Spinal cord (tissue), 10 donors: ENCODE measurements around the gene STX18. TPM values are rescaled to one million over a fixed set of nuclear protein-coding genes. Genes with fewer than 3 reads are reported as not detected.

Experiments used
- DNase-seq, 6 donors: peaks; one replicate each; pipeline versions ENCODE4 v3.0.0 to v3.0.0-alpha.2; 2013 to 2015; ENCODE audit warnings: low spot score in 6 of 6, low read depth in 4 of 6
- H3K27ac ChIP-seq: one replicate; pipeline ENCODE4 v1.5.1; 2013; ENCODE audit warnings: low read depth, low read length, control low read depth
- H3K27me3 ChIP-seq: one replicate; pipeline ENCODE4 v1.6.1; 2013; ENCODE audit warnings: low read length; ENCODE audit not compliant: control insufficient read depth, insufficient read depth
- H3K36me3 ChIP-seq: one replicate; pipeline ENCODE4 v1.6.1; 2013; ENCODE audit warnings: low read length; ENCODE audit not compliant: control insufficient read depth, insufficient read depth
- H3K4me1 ChIP-seq: one replicate; pipeline ENCODE4 v1.6.1; 2013; ENCODE audit warnings: low read length; ENCODE audit not compliant: control insufficient read depth, insufficient read depth
- H3K4me3 ChIP-seq: one replicate; pipeline ENCODE4 v1.5.1; 2013; ENCODE audit warnings: low read depth, low read length, control low read depth
- H3K9me3 ChIP-seq: one replicate; pipeline ENCODE4 v1.6.1; 2013; ENCODE audit warnings: low read length; ENCODE audit not compliant: control insufficient read depth, insufficient read depth
- WGBS: methylation state at CpG from one replicate; pipeline ENCODE4 v1.1.5; 2013; ENCODE audit warnings: missing lambda C conversion rate; ENCODE audit not compliant: insufficient coverage; 5-methylcytosine and 5-hydroxymethylcytosine counted together
- polyA plus RNA-seq, 2 donors: library from polyadenylated mRNA; unstranded; fragments of 120-200 nt; gene quantifications; one replicate each; pipeline ENCODE4 v1.2.1, GENCODE V29; 2013; ENCODE audit not compliant: insufficient read length in 2 of 2
- total RNA-seq, 2 donors: library from RNA; depleted of rRNA in 1 of 2; stranded (reverse); fragments of 120-200 nt in 1 of 2; fragments of >200 nt in 1 of 2; gene quantifications; one replicate each; pipeline versions ENCODE4 v1.2.3 to v1.2.4, GENCODE V29; 2013 to 2014
- donor health status: healthy.

Gene STX18
- total and polyA plus RNA-seq, 4 donors = 26.9 to 56.4 (median 49.4) TPM

DNA sequence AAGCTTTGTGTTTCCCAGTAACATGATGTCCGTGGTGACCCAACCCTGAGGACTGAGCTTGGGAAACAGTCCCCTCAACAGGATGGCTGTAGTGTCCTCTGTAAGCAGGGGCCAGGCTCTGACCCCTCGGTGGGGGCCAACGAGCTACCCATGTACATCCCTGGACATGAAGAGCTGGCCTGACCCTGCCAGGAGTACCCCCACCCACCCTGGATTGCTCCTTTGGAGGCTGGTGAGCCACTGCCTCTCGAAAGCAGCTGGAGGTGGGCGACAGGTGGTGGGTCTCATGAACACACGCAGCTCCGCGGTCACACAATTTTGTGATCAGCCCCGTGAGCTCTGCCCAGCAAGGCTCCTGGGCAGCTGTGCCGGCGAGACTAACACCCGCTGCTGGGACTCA lies 121.4 kb downstream of the STX18 start:
- no peaks in the 10 kb centered on the region for H3K27me3 ChIP-seq
- peaks cover 61% of the 10 kb centered on the region for H3K36me3 ChIP-seq
- H3K4me3 ChIP-seq = no peak overlapping the region
- 97% methylated on average over 12 of the region's 12 CpGs for WGBS
- peaks cover 22% of the 10 kb centered on the region for H3K4me1 ChIP-seq
- H3K9me3 ChIP-seq = no peaks in the 10 kb centered on the region
- no peak for DNase-seq
- no peak overlapping the region for H3K27ac ChIP-seq

GRCh38 chr4:4419896-4420295 lies 122.0 kb downstream of the STX18 start:
- Histone ChIP-seq H3K9me3 (no peaks in the 10 kb centered on the region), H3K27me3 (no peaks in the 10 kb centered on the region), H3K4me3 (no peak overlapping the region), H3K27ac (no peak overlapping the region), H3K4me1 (peaks cover 22% of the 10 kb centered on the region), H3K36me3 (peaks cover 60% of the 10 kb centered on the region)
- WGBS = 92% methylated on average over 12 of the region's 12 CpGs
- no peak for DNase-seq

DNA sequence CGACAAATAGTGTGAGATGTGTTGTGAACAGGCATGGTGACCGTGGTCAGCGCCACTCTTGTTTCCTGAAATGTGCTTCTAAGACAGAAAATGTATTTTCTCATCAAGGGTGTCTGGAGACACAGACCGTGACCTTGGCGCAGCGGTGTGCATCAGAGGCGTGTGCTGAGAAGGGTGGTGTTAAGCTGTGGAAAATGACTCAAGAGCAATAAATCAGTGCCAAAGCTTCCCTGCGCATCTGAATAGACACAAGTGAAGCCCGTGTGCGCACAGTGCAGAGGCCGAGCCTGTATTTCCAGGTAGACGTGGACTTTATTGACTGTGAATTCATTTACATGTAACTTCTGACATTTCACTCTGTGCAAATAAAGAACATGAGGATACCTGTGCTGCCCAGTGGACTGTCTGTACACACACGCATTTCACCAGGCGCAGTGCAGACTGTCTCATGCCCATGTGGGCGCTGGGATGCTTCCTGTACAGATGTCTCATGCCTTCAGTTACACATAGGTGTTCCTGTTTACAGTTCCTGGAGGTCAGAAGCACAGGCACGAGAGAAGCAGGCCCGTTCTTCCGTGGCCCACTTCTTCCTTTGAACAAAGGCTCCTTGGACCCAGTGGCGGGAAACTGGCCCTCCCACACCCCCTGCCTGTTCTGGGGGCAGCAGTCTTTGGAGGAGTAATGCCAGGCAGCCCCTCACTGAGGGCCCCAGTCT lies 123.0 kb downstream of the STX18 start:
- Histone ChIP-seq H3K36me3 (peaks cover 57% of the 10 kb centered on the region), H3K4me3 (no peak overlapping the region), H3K4me1 (peaks cover 16% of the 10 kb centered on the region), H3K27me3 (no peaks in the 10 kb centered on the region), H3K9me3 (no peaks in the 10 kb centered on the region), H3K27ac (no peak overlapping the region)
- WGBS = 69% methylated on average over 15 of the region's 19 CpGs
- DNase-seq = peak in 1 of 6 donors; percentile 28

GRCh38 chr4:4417886-4418285 lies 124.0 kb downstream of the STX18 start:
- H3K27ac ChIP-seq = no peak overlapping the region
- peaks cover 62% of the 10 kb centered on the region for H3K36me3 ChIP-seq
- H3K9me3 ChIP-seq = no peaks in the 10 kb centered on the region
- no CpG with 5 or more reads among the region's 7 CpGs for WGBS
- DNase-seq = no peak
- no peak overlapping the region for H3K4me3 ChIP-seq
- H3K27me3 ChIP-seq = no peaks in the 10 kb centered on the region
- peaks cover 12% of the 10 kb centered on the region for H3K4me1 ChIP-seq

GRCh38 chr4:4416981-4417380 lies 124.9 kb downstream of the STX18 start:
- no peak overlapping the region for H3K4me3 ChIP-seq
- H3K27ac ChIP-seq = no peak overlapping the region
- H3K36me3 ChIP-seq = peaks cover 58% of the 10 kb centered on the region
- H3K27me3 ChIP-seq = no peaks in the 10 kb centered on the region
- H3K4me1 ChIP-seq = peaks cover 11% of the 10 kb centered on the region
- peak in 1 of 6 donors; percentile 22 for DNase-seq
- 85% methylated on average over 6 of the region's 11 CpGs for WGBS
- H3K9me3 ChIP-seq = no peaks in the 10 kb centered on the region

- Histone ChIP-seq H3K27me3 (no peaks in the 10 kb centered on the region), H3K4me3 (no peak overlapping the region), H3K4me1 (peaks cover 11% of the 10 kb centered on the region), H3K36me3 (peaks cover 54% of the 10 kb centered on the region), H3K27ac (no peak overlapping the region), H3K9me3 (no peaks in the 10 kb centered on the region)
- DNase-seq = no peak
- 85% methylated on average over 24 of the region's 27 CpGs for WGBS
Measured at GRCh38 chr4:4415806-4416805, 125.7 kb downstream of the STX18 start.

DNA sequence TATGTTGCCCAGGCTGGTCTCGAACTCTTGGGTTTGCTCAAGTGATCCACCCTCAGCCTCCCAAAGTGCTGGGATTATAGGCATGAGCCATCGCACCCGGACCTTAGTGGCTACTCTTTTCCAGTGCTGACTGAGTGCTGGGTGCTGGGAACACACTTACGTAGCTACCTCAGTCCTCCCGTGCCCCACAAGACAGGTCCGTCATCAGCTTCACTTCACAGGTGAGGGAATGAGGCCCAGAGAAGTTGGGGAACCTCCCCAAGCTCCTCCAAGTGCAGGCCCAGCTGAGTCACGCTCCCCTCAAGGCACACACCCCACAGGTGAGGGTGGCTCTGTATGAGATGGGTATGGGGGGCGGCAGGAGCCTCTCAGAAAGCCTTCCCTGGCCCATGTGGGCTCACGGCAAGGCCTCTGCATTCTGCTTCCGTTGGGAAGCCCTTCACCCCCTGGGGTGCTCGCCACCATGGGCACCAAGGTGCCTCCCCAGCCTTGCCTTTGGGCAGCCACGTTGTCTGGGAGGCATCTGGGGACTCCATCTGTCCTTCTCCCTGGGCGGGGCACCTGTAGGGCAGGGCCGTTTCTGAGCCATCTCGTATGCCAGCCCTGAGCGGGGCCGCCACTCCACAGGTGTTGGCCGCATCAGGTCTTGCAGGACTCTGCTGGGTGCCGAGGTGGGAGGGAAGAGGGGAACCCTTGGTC lies 126.6 kb downstream of the STX18 start:
- H3K27ac ChIP-seq = no peak overlapping the region
- H3K27me3 ChIP-seq = no peaks in the 10 kb centered on the region
- H3K9me3 ChIP-seq = no peaks in the 10 kb centered on the region
- peaks cover 51% of the 10 kb centered on the region for H3K36me3 ChIP-seq
- H3K4me1 ChIP-seq = peaks cover 11% of the 10 kb centered on the region
- no peak overlapping the region for H3K4me3 ChIP-seq
- no peak for DNase-seq
- WGBS = 92% methylated on average over 18 of the region's 19 CpGs

DNA sequence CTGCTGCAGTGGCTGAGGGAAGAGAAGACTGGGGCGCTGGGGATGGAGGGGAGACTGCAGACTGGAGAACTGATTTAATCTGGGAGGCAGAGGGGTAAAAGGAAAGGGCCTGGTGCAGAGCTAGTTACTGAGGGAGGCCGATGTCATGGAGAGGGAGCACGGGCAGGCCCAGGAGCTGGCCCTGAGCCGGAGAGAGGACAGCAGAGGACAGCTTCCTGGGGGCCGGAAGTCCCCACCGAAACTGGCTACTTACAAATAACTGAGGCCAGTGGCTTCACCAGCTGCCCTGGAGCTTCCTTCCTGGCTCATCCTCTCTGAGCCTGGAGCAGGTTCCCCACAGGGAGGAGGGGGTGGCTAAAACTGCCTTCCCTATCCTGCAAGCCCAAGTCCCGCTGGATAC lies 128.0 kb downstream of the STX18 start:
- Histone ChIP-seq H3K36me3 (peaks cover 52% of the 10 kb centered on the region), H3K9me3 (no peaks in the 10 kb centered on the region), H3K4me3 (no peak overlapping the region), H3K4me1 (peaks cover 7% of the 10 kb centered on the region), H3K27ac (no peak overlapping the region), H3K27me3 (no peaks in the 10 kb centered on the region)
- 92% methylated on average over 3 of the region's 7 CpGs for WGBS
- DNase-seq = no peak

DNA sequence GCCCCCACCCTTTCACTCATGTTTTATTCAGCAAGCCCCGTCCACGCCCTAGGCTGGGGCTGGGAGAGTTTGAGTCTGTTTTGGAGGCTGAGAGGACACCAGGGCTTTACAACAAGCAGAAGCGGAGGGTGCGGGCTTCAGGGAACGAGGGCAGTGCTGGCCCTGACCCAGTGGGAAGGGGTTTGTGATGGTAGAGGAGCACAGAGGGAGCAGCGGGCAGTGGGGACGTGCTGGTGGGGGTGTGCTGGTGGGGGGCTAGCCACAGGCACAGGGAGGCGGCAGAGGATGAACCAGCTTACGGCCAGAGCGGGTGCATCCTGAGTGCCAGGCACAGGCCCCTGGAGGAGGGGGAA lies 128.5 kb downstream of the STX18 start:
- DNase-seq = no peak
- WGBS = 93% methylated on average over 8 of the region's 10 CpGs
- no peaks in the 10 kb centered on the region for H3K9me3 ChIP-seq
- H3K4me1 ChIP-seq = peaks cover 4% of the 10 kb centered on the region
- no peak overlapping the region for H3K4me3 ChIP-seq
- H3K36me3 ChIP-seq = peaks cover 54% of the 10 kb centered on the region
- H3K27me3 ChIP-seq = no peaks in the 10 kb centered on the region
- H3K27ac ChIP-seq = no peak overlapping the region
